Body of pancreas (tissue), 4 donors: ENCODE measurements around the gene NAGLU. TPM values are rescaled to one million over a fixed set of nuclear protein-coding genes. Genes with fewer than 3 reads are reported as not detected.
"Not testable (repeated sequence)": the region's sequence is repeated elsewhere in the genome, so short reads cannot be mapped to it uniquely, and the experiment has no call there.

Source experiments
- ATAC-seq: fragments of 150-250 bp; one replicate; pipeline ENCODE4 v1.9.1; 2016
- DNase-seq, 4 donors: peaks; one replicate each; pipeline ENCODE4 v3.0.0-alpha.2; 2019
- H3K27ac ChIP-seq, 4 donors: fragments of 200-600 bp; sonication (generic); 1 replicate in 3 of 4; 2 replicates in 1 of 4; pipeline versions ENCODE4 v1.5.1 to v1.6.1; 2016 to 2019; ENCODE audit warnings: mild to moderate bottlenecking in 1 of 4, mixed read lengths in 1 of 4, moderate library complexity in 1 of 4
- H3K27me3 ChIP-seq, 2 donors: fragments of 200-600 bp; sonication (generic); one replicate each; pipeline ENCODE4 v1.6.0; 2016; ENCODE audit warnings: mild to moderate bottlenecking in 1 of 2
- H3K36me3 ChIP-seq, 2 donors: fragments of 200-600 bp; sonication (generic); replicated peaks in 1 of 2; 2 replicates each; pipeline ENCODE4 v1.5.1; 2016; ENCODE audit warnings: low read depth in 2 of 2; ENCODE audit not compliant: insufficient read depth in 1 of 2
- H3K4me1 ChIP-seq: fragments of 200-600 bp; sonication (generic); one replicate; pipeline ENCODE4 v1.6.0; 2016
- H3K4me3 ChIP-seq, 2 donors: fragments of 200-600 bp; sonication (generic); 1 replicate in 1 of 2; 2 replicates in 1 of 2; pipeline ENCODE4 v1.5.1; 2016 to 2019
- H3K9me3 ChIP-seq, 3 donors: fragments of 200-600 bp; sonication (generic); 1 replicate in 2 of 3; 2 replicates in 1 of 3; pipeline ENCODE4 v1.5.1; 2016
- CTCF ChIP-seq, 7 experiments: fragments of 450-650 bp in 4 of 7; fragments of 200-600 bp in 3 of 7; sonication (generic) in 3 of 7; IDR thresholded peaks; one replicate each; pipeline ENCODE4 v1.5.1; 2016 to 2019; ENCODE audit warnings: antibody characterized with exemption in 7 of 7
- POLR2A ChIP-seq, 3 donors: fragments of 450-650 bp; IDR thresholded peaks; one replicate each; pipeline ENCODE4 v1.6.1; 2016; ENCODE audit warnings: antibody characterized with exemption in 3 of 3, mild to moderate bottlenecking in 2 of 3
- WGBS, 2 donors: methylation state at CpG; one replicate each; pipeline ENCODE4 v1.1.5; 2017; 5-methylcytosine and 5-hydroxymethylcytosine counted together
- intact Hi-C: fragments of 100-400 bp; cut with DNase I; formaldehyde crosslinking; loops from one replicate; pipeline ENCODE4 v1.15.1; 2023
- total RNA-seq, 2 donors: library from RNA; depleted of rRNA; stranded (reverse); fragments of >200 nt; gene quantifications; one replicate each; pipeline ENCODE4 v1.1.0, GENCODE V29; 2016

Gene NAGLU
- total RNA-seq, 2 donors from 2014 or later: 46.4 to 110 TPM

- ATAC-seq (no peak), DNase-seq (no peak)
- Histone ChIP-seq H3K4me1 (peaks cover 37% of the 10 kb centered on the region), H3K36me3 (no peaks in the 10 kb centered on the region), H3K9me3 (no peaks in the 10 kb centered on the region), H3K27me3 (no peaks in the 10 kb centered on the region), H3K27ac (peak overlapping the region in 1 of 4 donors; percentile 94), H3K4me3 (no peak overlapping the region)
- WGBS, 2 donors: 74 to 86% methylated on average over 17 to 42 of the region's 45 CpGs
- intact Hi-C loops: no loop called here
- TF ChIP-seq CTCF (IDR thresholded peaks at IDR 0.05) (no peak), POLR2A (IDR thresholded peaks at IDR 0.05) (no peak)
Observed at GRCh38 chr17:42553161-42553818, 17.2 kb downstream of the NAGLU start.

- Histone ChIP-seq H3K9me3 (no peaks in the 10 kb centered on the region), H3K27ac (peak overlapping the region; percentile 78 to 94 (median 90)), H3K4me1 (peaks cover 31% of the 10 kb centered on the region), H3K36me3 (no peaks in the 10 kb centered on the region), H3K4me3 (peak overlapping the region; percentile 53 to 67), H3K27me3 (no peaks in the 10 kb centered on the region)
- DNase-seq: peak in 2 of 4 donors; percentile 31 to 46
- WGBS, 2 donors: 39% methylated on average over 16 of the region's 16 CpGs; no CpG with 5 or more reads in 1 of the 2 donors
- intact Hi-C loops: no loop called here
- TF ChIP-seq CTCF (IDR thresholded peaks at IDR 0.05): no peak
- TF ChIP-seq POLR2A (IDR thresholded peaks at IDR 0.05): no peak
- ATAC-seq: peak; percentile 15
Observed at GRCh38 chr17:42553866-42554249, 17.8 kb downstream of the NAGLU start.

- WGBS, 2 donors: 0 to 1% methylated on average over 12 to 81 of the region's 82 CpGs
- no peaks in the 10 kb centered on the region for H3K36me3 ChIP-seq
- H3K27me3 ChIP-seq: no peaks in the 10 kb centered on the region
- peak overlapping the region; percentile 53 to 67 for H3K4me3 ChIP-seq
- H3K9me3 ChIP-seq: no peaks in the 10 kb centered on the region
- H3K4me1 ChIP-seq: peaks cover 27% of the 10 kb centered on the region
- peak; percentile 95 for ATAC-seq
- peak overlapping the region; percentile 78 to 94 (median 90) for H3K27ac ChIP-seq
- intact Hi-C loops: no loop called here
- no peak for TF ChIP-seq CTCF (IDR thresholded peaks at IDR 0.05)
- peak; percentile 70 to 89 (median 87) for TF ChIP-seq POLR2A (IDR thresholded peaks at IDR 0.05)
- DNase-seq: peak; percentile 85 to 89 (median 88)
Observed at GRCh38 chr17:42554250-42555121, 18.4 kb downstream of the NAGLU start.

- TF ChIP-seq CTCF (IDR thresholded peaks at IDR 0.05) (no peak), POLR2A (IDR thresholded peaks at IDR 0.05) (no peak)
- peak overlapping the region; percentile 53 to 67 for H3K4me3 ChIP-seq
- DNase-seq (no peak), ATAC-seq (peak; percentile 4)
- peaks cover 27% of the 10 kb centered on the region for H3K4me1 ChIP-seq
- H3K36me3 ChIP-seq: no peaks in the 10 kb centered on the region
- WGBS, 2 donors: 25% methylated on average over 4 of the region's 4 CpGs
- peak overlapping the region; percentile 78 to 94 (median 90) for H3K27ac ChIP-seq
- no peaks in the 10 kb centered on the region for H3K27me3 ChIP-seq
- intact Hi-C loops: no loop called here
- no peaks in the 10 kb centered on the region for H3K9me3 ChIP-seq
Observed at GRCh38 chr17:42555122-42555622, 19.1 kb downstream of the NAGLU start.

GRCh38 chr17:42555961-42556617 lies 20.0 kb downstream of the NAGLU start:
- H3K36me3 ChIP-seq, intact Hi-C loops, H3K4me3 ChIP-seq, H3K27ac ChIP-seq, H3K9me3 ChIP-seq, ATAC-seq, DNase-seq, H3K27me3 ChIP-seq: not testable (repeated sequence)
- H3K4me1 ChIP-seq: peaks cover 28% of the 10 kb centered on the region
- WGBS, 2 donors: 53 to 71% methylated on average over 5 of the region's 5 CpGs
